Measurements from ENCODE around the gene FOXO3.

DNA sequence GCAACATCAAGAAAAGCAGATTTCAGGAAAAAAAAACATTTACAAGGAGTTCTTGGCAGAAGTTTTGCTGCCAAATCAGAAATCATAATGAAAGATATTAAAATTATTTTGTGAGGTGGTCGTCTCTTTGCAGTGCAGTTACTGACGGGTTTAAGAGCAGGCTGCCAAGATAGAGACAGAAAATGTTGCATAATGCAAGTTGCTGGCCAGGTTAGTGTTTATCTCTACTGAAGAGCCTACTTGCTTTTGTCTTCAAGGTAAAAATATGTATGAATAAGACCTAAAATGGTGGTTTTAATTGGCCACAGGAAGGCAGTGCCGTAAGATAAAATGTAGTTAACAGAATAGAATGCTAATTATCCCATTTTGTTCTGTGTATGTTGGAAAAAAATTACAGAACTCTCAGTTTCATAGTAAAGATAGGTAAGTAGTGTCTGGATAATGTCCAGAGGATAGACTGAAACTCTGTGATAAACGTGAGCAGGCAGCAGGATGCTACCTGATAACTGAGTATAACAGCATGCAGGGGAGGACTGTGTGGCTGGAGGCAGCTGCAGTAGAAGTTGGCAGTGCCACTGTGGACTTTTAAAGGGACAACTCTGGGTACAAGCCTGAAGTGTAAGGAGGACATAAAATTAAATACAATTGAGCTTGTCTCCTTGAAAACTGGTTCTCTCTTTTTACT lies 13.9 kb downstream of the FOXO3 start:
- TF ChIP-seq, protein P1, sequence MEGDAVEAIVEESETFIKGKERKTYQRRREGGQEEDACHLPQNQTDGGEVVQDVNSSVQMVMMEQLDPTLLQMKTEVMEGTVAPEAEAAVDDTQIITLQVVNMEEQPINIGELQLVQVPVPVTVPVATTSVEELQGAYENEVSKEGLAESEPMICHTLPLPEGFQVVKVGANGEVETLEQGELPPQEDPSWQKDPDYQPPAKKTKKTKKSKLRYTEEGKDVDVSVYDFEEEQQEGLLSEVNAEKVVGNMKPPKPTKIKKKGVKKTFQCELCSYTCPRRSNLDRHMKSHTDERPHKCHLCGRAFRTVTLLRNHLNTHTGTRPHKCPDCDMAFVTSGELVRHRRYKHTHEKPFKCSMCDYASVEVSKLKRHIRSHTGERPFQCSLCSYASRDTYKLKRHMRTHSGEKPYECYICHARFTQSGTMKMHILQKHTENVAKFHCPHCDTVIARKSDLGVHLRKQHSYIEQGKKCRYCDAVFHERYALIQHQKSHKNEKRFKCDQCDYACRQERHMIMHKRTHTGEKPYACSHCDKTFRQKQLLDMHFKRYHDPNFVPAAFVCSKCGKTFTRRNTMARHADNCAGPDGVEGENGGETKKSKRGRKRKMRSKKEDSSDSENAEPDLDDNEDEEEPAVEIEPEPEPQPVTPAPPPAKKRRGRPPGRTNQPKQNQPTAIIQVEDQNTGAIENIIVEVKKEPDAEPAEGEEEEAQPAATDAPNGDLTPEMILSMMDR (optimal IDR thresholded peaks at IDR 0.05 in 1 of 3, IDR thresholded peaks at IDR 0.05 in 1 of 3, conservative IDR thresholded peaks at IDR 0.05 in 1 of 3; ENCODE audit: extremely low read depth in 1 of 3, insufficient read depth in 2 of 3, low read length in 3 of 3), result no peak
- TF ChIP-seq EZH2 (IDR thresholded peaks at IDR 0.05; ENCODE audit: low read length), result no peak
